GM21723 (cell line): ENCODE results near the gene SPAG9.

Experiments used
- ATAC-seq: cut with Tn5 transposase; IDR thresholded peaks from one replicate; pipeline ENCODE4 v1.9.1; 2021; ENCODE audit warnings: mild to moderate bottlenecking, moderate library complexity; ENCODE audit not compliant: unreplicated experiment

Gene SPAG9

GRCh38 chr17:51006601-51007000 is 114.1 kb downstream of the SPAG9 start:
- ATAC-seq: no peak

- no peak for ATAC-seq
Observed at GRCh38 chr17:51005768-51006167, 114.9 kb downstream of the SPAG9 start.

- no peak for ATAC-seq
Observed at GRCh38 chr17:51004249-51004648, 116.4 kb downstream of the SPAG9 start.

- ATAC-seq: peak; percentile 54
Observed at GRCh38 chr17:51000835-51001638, 119.6 kb downstream of the SPAG9 start.

GRCh38 chr17:50995668-50996067 is 125.0 kb downstream of the SPAG9 start:
- ATAC-seq: no peak

GRCh38 chr17:50993544-50993943 is 127.1 kb downstream of the SPAG9 start:
- ATAC-seq: no peak

GRCh38 chr17:50989149-50989548 is 131.5 kb downstream of the SPAG9 start:
- ATAC-seq: no peak

- no peak for ATAC-seq
Observed at GRCh38 chr17:50988427-50988826, 132.2 kb downstream of the SPAG9 start.

GRCh38 chr17:50986989-50987660 is 133.5 kb downstream of the SPAG9 start:
- ATAC-seq: no peak

- ATAC-seq: no peak
Observed at GRCh38 chr17:50981279-50981678, 139.4 kb downstream of the SPAG9 start.

GRCh38 chr17:50979524-50979927 is 141.1 kb downstream of the SPAG9 start:
- no peak for ATAC-seq

GRCh38 chr17:50977487-50978159 is 143.0 kb downstream of the SPAG9 start:
- ATAC-seq: no peak

GRCh38 chr17:50976951-50977472 is 143.7 kb downstream of the SPAG9 start:
- no peak for ATAC-seq

GRCh38 chr17:50973557-50974494 is 146.8 kb downstream of the SPAG9 start:
- ATAC-seq: no peak

- no peak for ATAC-seq
Observed at GRCh38 chr17:50972577-50972976, 148.1 kb downstream of the SPAG9 start.

- ATAC-seq: no peak
Observed at GRCh38 chr17:50967795-50968194, 152.9 kb downstream of the SPAG9 start.

GRCh38 chr17:50966163-50966666 is 154.5 kb downstream of the SPAG9 start:
- no peak for ATAC-seq

GRCh38 chr17:50963139-50963538 is 157.5 kb downstream of the SPAG9 start:
- ATAC-seq: no peak

GRCh38 chr17:50961282-50962220 is 159.1 kb downstream of the SPAG9 start:
- no peak for ATAC-seq
